GM15510 (cell line): ENCODE measurements around the gene TXNL1.

Source experiments
- POLR2A ChIP-seq: IDR thresholded peaks from 3 replicates; pipeline ENCODE4 v1.6.1; 2011; ENCODE audit warnings: borderline replicate concordance; ENCODE audit not compliant: insufficient read length; ENCODE audit errors: extremely low read depth

TXNL1 gene

GRCh38 chr18:56598422-56598821 lies 40.0 kb downstream of the TXNL1 start:
- no peak for TF ChIP-seq POLR2A

- no peak for TF ChIP-seq POLR2A
Observed at GRCh38 chr18:56593906-56594305, 44.5 kb downstream of the TXNL1 start.

- TF ChIP-seq POLR2A: no peak
Observed at GRCh38 chr18:56580026-56580425, 58.4 kb downstream of the TXNL1 start.

- no peak for TF ChIP-seq POLR2A
Observed at GRCh38 chr18:56579451-56579850, 58.9 kb downstream of the TXNL1 start.

GRCh38 chr18:56576826-56577573 lies 61.4 kb downstream of the TXNL1 start:
- TF ChIP-seq POLR2A: no peak

- no peak for TF ChIP-seq POLR2A
Observed at GRCh38 chr18:56575819-56576663, 62.4 kb downstream of the TXNL1 start.

GRCh38 chr18:56574861-56575260 lies 63.5 kb downstream of the TXNL1 start:
- TF ChIP-seq POLR2A: no peak

- TF ChIP-seq POLR2A: no peak
Observed at GRCh38 chr18:56570978-56571377, 67.4 kb downstream of the TXNL1 start.

GRCh38 chr18:56569416-56569815 lies 69.0 kb downstream of the TXNL1 start:
- no peak for TF ChIP-seq POLR2A

- TF ChIP-seq POLR2A: no peak
Observed at GRCh38 chr18:56568986-56569385, 69.4 kb downstream of the TXNL1 start.

- no peak for TF ChIP-seq POLR2A
Observed at GRCh38 chr18:56565551-56566345, 72.6 kb downstream of the TXNL1 start.

GRCh38 chr18:56565046-56565445 lies 73.3 kb downstream of the TXNL1 start:
- no peak for TF ChIP-seq POLR2A

GRCh38 chr18:56563568-56563967 lies 74.8 kb downstream of the TXNL1 start:
- no peak for TF ChIP-seq POLR2A

- TF ChIP-seq POLR2A: no peak
Observed at GRCh38 chr18:56562479-56562878, 75.9 kb downstream of the TXNL1 start.

- TF ChIP-seq POLR2A: no peak
Observed at GRCh38 chr18:56560992-56561391, 77.4 kb downstream of the TXNL1 start.
